AG09309 (cell line): ENCODE data around the gene TPBGL.

Source experiments
- DNase-seq: peaks from one replicate; pipeline ENCODE4 v3.0.0-alpha.2; 2010; ENCODE audit warnings: low read depth
- H3K4me3 ChIP-seq: 2 replicates; pipeline ENCODE4 v1.5.1; 2011; ENCODE audit warnings: mild to moderate bottlenecking, low read depth, low read length, moderate library complexity; ENCODE audit not compliant: control insufficient read depth
- TF ChIP-seq, protein P1 (sequence below): IDR thresholded peaks from 2 replicates; pipeline ENCODE4 v1.5.1; 2011; ENCODE audit warnings: mild to moderate bottlenecking, low read depth, low read length, inconsistent platforms; ENCODE audit not compliant: insufficient read depth, control insufficient read depth; ENCODE audit errors: missing control alignments

The TPBGL gene

GRCh38 chr11:75244052-75244814 lies 3.7 kb downstream of the TPBGL start:
- no peak for DNase-seq
- H3K4me3 ChIP-seq: no peak overlapping the region

GRCh38 chr11:75245356-75246005 lies 4.9 kb downstream of the TPBGL start:
- DNase-seq: no peak
- no peak overlapping the region for H3K4me3 ChIP-seq
- TF ChIP-seq, protein P1, sequence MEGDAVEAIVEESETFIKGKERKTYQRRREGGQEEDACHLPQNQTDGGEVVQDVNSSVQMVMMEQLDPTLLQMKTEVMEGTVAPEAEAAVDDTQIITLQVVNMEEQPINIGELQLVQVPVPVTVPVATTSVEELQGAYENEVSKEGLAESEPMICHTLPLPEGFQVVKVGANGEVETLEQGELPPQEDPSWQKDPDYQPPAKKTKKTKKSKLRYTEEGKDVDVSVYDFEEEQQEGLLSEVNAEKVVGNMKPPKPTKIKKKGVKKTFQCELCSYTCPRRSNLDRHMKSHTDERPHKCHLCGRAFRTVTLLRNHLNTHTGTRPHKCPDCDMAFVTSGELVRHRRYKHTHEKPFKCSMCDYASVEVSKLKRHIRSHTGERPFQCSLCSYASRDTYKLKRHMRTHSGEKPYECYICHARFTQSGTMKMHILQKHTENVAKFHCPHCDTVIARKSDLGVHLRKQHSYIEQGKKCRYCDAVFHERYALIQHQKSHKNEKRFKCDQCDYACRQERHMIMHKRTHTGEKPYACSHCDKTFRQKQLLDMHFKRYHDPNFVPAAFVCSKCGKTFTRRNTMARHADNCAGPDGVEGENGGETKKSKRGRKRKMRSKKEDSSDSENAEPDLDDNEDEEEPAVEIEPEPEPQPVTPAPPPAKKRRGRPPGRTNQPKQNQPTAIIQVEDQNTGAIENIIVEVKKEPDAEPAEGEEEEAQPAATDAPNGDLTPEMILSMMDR: no peak

More at GRCh38 chr11:75244052-75244814, 3.7 kb downstream of the TPBGL start:
- TF ChIP-seq, protein P1: no peak

DNA sequence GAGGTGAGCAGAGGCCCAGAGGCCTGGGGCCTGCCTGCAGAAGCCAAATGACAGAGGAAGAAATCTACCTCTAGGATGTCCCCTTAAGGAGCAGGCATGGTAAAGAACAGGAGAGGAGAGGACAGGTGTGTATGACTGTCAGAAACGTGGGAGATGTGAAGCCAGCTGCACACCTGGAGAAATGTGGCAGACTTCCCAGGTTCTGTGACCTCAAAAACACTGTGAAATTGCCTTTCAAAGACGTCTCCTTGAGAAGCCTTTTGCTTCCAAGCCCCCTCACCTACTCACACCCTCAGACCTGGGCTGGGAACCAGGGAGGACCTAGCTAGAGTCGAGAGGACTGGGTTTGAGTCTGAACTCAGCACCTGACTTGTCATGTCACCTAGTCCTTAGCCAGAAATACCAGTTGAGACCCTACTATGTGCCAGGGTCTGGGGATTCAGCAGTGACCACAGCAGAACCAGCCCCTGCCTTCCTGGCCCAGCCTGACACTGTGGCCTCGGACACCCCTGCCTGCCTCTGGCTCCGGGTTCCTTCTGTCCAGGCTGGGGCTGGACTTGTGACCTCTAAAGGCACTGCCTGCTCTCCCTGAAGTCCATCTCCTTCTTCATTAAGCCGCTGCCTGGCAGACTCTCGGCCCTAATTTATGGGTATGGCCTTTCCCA lies 5.6 kb downstream of the TPBGL start:
- TF ChIP-seq, protein P1: no peak
- H3K4me3 ChIP-seq: no peak overlapping the region
- no peak for DNase-seq

DNA sequence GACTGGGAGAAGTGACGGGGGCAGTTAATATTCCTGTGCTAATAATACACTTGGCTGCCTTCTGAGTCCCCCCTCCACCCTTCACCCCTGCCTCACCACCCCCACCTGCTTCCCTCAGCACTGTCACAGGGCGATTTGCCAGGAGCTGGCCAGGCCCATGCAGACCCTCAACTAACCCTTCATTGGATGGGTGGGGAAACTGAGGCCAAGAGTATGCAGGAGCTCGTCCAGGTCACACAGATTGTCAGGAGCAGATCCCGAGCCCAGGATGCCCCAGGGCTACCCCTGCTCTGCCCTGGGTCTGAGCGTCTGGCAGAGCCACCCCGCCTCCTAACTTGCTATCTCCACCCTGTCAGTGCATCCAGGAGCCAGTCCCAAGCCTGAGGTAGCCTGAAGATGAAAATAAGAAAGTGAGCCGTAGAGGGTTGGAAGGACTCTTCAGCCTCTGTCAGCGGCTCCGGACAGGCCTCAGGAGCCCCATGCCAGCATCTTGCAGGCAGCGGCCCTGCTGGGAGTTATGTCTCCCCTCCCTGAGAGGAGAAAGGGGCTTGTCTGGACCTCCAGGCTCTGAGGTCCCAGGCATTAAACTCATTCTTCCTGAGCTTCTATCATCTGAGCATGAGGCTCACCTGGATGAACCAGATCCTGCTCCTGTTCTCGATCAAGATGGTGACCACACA lies 6.2 kb downstream of the TPBGL start:
- TF ChIP-seq, protein P1: no peak
- no peak overlapping the region for H3K4me3 ChIP-seq
- no peak for DNase-seq

GRCh38 chr11:75248924-75249256 lies 8.3 kb downstream of the TPBGL start:
- H3K4me3 ChIP-seq: no peak overlapping the region
- TF ChIP-seq, protein P1: no peak
- DNase-seq: no peak

GRCh38 chr11:75249704-75250103 lies 9.1 kb downstream of the TPBGL start:
- H3K4me3 ChIP-seq: no peak overlapping the region
- TF ChIP-seq, protein P1: no peak
- DNase-seq: no peak
